GM21619 (cell line): ENCODE measurements around the gene SLC5A9.
"Not testable (repeated sequence)": the region's sequence is repeated elsewhere in the genome, so short reads cannot be mapped to it uniquely, and the experiment has no call there.

Source experiments
- ATAC-seq: cut with Tn5 transposase; IDR thresholded peaks from one replicate; pipeline ENCODE4 v1.9.1; 2021; ENCODE audit not compliant: unreplicated experiment

SLC5A9 gene

GRCh38 chr1:48213462-48213861 lies 9.1 kb upstream of the SLC5A9 start:
- not testable (repeated sequence) for ATAC-seq

- ATAC-seq = not testable (repeated sequence)
Measured at GRCh38 chr1:48214366-48214765, 8.2 kb upstream of the SLC5A9 start.

DNA sequence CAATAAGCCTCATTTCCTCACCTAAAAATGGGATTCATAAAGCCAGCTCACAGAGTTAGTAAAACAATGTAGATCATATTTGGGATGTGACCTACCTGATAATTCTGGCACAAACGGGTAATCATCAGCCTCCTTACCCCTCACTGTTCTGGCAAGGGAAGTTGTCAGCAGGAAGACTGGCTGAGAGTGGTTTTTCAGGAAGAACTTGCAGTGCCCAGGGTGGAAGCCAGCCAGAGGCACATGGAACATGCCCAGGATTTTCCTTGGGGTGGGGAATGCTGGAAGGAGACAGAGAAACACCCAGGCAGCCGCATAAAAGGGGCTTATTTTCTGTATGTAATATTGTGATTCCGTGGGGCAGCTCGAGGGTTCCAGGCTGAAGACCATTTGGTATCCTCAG lies 7.7 kb upstream of the SLC5A9 start:
- no peak for ATAC-seq

GRCh38 chr1:48215222-48215621 lies 7.3 kb upstream of the SLC5A9 start:
- ATAC-seq = no peak

- ATAC-seq = no peak
Measured at GRCh38 chr1:48215889-48216288, 6.6 kb upstream of the SLC5A9 start.

DNA sequence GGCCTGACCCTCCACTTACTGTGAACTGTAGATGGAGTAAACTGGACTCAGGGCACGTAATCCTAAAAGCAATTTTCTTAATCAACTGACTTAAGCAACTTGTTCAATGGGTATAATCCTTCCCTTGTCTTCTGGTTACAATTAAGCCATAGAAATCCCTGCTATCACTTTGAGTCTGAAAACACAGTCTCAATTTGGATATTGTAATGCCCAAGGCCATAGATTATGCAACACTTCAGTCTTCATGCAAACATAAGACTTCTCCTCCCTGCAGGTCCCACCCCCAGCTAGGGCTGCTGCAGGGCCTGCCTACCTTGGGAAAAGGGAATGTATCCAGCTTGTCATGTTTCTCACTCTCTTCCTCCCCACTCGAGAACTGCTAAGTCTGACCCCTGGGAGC lies 6.2 kb upstream of the SLC5A9 start:
- ATAC-seq = no peak

DNA sequence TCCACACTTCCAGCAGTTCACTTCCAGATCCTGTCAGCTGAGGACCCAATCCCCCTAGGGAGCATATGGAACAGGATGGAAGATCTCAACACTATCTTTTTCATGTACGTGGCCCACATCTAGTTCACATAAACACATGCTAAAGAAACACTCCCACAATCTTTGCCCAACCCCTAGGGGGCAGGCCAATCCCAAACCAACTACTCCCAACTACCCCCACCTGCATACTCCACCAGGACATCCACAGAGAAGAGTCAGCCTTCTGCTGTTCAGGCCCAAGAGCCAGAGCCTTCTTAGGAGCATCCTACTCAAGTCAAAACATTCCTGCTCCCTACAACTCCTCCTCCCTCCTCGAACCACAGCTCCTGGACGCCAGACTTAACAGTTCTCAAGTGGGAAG lies 5.6 kb upstream of the SLC5A9 start:
- no peak for ATAC-seq

DNA sequence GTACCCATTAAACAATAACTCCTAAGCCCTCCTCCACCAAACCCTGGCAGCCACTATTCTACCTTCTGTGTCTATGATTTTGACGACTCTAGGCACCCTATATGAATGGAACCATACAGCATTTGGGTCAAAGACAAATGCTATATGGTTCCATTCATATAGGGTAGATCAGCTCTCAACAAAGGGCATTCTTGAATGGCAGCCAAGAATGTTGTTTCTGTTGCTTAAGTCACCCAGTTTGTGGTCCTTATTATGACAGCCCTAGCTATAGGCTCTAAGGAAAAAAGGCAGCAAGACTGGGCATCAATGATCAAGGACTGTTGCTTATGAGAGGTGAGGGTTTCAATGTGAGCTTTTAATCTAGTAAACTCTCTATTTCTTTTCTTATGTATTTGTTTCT lies 4.7 kb upstream of the SLC5A9 start:
- no peak for ATAC-seq

GRCh38 chr1:48219803-48220202 lies 2.7 kb upstream of the SLC5A9 start:
- no peak for ATAC-seq

- no peak for ATAC-seq
Measured at GRCh38 chr1:48221122-48221521, 1.4 kb upstream of the SLC5A9 start.

DNA sequence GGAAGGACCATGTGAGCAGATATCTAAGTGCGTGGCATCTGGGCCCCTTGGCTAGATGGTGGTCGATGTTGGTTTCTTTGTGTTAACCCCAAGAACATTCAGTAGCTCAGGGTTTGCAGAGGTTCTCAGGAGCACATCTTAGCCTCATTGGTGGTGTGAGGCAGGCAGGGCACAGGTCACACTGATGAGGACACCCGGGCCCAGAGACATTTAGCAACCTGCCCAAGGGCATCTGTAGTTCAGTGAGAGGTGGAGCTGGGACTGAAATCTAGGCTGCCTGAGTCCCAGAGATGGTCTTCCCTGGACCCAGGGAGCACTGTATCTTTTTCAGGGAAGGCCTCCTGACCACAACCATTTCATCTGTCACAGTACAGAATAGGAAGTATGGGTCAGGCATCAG lies 859 bp upstream of the SLC5A9 start:
- ATAC-seq = no peak

- ATAC-seq = no peak
Measured at GRCh38 chr1:48223366-48224240, 1.1 kb downstream of the SLC5A9 start.

- no peak for ATAC-seq
Measured at GRCh38 chr1:48224791-48225190, 2.3 kb downstream of the SLC5A9 start.

DNA sequence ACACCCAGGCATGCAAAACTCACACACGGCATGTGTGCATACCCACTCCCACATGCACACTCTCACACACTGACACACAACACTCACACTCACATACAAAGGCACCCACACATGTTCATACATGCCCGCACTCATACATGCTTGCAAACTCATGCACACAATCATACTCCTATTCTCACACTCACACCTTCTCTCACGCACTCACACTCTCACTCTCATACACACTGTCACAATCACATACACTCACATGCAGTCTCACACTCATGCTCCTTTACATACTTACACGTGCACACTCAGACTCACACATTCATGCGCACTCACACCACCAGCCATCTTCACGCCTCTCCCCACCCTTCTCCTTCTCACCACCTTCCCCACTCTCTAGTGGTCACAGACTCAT lies 3.1 kb downstream of the SLC5A9 start:
- ATAC-seq = no peak

DNA sequence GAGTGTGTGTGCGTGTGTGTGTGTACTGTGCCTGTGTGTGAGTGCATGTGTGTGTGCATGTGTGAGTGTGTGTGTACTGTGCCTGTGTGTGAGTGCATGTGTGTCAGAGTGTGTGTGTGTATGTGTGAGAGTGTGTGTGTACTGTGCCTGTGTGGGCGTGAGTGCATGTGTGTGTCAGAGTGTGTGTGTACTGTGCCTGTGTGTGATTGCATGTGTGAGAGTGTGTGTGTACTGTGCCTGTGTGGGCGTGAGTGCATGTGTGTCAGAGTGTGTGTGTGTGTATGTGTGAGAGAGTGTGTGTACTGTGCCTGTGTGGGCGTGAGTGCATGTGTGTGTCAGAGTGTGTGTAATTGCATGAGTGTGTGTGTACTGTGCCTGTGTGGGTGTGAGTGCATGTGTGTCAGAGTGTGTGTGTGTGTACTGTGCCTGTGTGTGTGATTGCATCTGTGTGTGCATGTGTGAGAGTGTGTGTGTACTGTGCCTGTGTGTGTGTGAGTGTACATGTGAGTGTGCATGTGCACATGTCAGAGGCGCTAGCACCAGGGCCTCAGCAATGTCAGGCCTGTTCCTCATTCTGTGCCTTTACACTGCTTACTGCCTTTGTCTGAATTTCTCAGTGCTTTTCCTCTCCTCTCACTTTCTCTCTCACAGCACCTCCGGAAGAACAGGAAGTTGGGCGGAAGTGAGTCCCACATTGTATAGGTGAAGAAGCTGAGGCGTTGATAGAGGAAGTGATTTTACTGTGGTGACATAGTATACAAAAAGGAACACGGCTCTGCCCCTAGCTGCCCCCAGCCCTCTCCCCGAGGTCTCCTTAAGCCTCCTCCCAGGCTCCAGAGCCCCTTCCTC lies 4.9 kb downstream of the SLC5A9 start:
- ATAC-seq = no peak

DNA sequence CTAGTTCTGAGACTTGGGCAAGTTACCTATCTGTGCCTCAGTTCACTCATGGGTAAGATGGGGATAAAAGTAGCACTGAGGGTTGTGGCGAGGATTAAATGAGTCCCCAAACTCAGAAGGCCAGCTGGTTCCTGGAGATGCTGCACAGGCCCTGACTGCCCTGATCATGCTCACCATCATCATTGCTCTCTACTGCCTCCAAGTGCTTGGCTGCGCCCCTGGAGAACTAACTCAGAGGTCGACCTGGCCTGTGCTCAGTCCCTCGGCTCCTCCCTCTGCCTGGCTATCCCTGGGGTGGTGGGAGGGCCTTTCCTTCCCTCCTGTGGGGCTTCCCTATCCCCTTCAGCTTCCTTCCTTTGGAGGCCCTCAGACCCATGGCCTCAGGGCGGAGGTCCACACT lies 5.6 kb downstream of the SLC5A9 start:
- no peak for ATAC-seq

GRCh38 chr1:48229317-48229716 lies 6.8 kb downstream of the SLC5A9 start:
- no peak for ATAC-seq

DNA sequence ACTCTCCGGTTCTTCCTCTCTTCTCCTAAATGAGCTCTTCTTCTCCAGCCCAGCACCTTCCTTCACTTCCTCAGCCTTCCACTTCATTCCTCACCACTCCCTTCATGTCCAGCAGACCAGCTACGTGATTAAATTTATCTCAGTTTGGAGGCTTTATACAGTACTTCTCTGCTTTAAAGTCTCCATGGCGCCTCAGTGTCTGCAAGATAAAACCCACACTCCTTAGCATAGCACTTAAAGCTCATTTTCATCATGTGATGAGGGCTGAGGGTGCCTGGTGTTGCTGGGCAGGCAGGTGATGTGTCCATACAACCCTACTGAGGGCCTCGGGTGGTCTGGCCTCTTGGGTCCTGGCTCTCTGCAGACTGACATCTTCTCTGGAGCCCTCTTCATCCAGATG lies 7.7 kb downstream of the SLC5A9 start:
- no peak for ATAC-seq

DNA sequence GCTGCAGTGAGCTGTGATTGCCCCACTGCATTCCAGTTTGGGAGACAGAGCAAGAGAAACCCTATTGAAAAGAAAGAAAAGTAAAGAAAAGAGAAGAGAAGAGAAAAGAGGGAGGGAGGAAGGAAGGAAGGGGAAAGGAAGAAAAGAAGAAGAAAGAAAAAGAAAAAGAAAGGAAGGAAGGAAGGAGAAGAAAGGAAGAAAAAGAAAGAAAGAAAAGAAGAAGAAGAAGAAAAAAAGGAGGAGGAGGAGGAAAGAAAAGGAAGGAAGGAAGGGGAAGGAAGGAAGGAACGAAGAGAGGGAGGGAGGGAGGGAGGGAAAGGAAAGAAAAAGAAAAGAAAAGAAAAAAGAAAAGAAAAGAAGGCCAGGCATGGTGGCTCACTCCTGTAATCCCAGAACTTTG lies 10.2 kb downstream of the SLC5A9 start:
- ATAC-seq = no peak

DNA sequence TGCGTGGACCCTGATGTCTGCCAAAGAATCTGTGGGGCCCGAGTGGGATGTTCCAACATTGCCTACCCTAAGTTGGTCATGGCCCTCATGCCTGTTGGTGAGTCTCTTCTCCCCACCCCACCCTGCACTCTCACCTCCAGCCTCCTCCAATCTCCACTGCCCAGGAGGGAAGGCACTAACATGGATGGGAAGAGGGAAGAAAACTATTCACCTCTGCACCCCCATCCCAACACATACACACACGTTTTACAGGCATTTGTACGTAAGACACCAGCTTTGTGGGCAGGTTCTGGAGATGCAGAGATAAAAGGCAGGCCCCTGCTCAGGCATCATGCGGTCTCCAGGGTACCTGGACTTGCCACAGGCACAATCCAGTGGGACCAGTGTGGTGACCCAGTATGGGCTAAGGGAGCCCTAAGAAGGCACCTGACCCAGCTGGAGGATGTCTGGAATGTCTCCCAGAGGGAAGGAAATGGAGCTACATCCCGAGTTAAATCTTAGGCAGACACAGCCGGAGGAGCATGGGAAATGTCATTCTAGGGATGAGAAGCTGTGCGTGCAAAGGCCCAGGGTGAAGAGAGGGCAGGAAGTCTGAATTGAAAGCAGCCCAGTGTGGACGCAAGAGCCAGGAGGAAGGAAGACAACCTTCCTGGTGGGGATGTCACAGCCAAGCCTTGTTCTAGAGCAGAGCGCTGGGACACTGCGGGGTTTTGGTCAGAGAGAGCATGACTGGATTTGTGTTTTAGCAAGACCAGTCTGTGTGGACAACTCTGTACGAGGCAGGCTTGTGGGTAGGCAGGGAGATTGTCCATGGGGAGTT lies 11.4 kb downstream of the SLC5A9 start:
- no peak for ATAC-seq

DNA sequence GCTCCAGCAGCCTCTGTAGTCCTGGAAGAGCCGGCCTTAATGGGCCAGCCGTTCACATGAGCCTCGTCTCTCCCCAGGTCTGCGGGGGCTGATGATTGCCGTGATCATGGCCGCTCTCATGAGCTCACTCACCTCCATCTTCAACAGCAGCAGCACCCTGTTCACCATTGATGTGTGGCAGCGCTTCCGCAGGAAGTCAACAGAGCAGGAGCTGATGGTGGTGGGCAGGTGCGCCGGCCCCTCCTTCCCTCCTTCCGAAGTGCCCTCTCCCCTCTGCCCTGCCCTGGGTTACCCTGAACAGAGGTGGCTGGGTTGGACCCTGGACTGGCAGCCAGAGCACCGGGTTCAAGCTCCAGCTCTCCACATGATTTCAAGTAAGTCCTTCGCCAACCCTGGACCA lies 13.1 kb downstream of the SLC5A9 start:
- ATAC-seq = no peak
